Activated CD4-positive, alpha-beta T cell treated with anti-CD3 and anti-CD28 coated beads for 36 hours (primary cell): Measurements from ENCODE around the gene MIP. TPM values are rescaled to one million over a fixed set of nuclear protein-coding genes. Genes with fewer than 3 reads are reported as not detected.
"Not testable (repeated sequence)": the region's sequence is repeated elsewhere in the genome, so short reads cannot be mapped to it uniquely, and the experiment has no call there.

Source experiments
- ATAC-seq: fragments of 200-7000 bp; cut with Tn5 transposase; one replicate; pipeline ENCODE4 v1.10.0; 2021; ENCODE audit warnings: mild to moderate bottlenecking, moderate library complexity
- CTCF ChIA-PET: fragments of 350-600 bp; sonication (Branson Sonifier 250); formaldehyde crosslinking; loops from one replicate; lab custom pipeline; 2021; ENCODE audit warnings: antibody characterized with exemption; lab: Charles Lee
- POLR2A ChIA-PET: fragments of 350-600 bp; sonication (Branson Sonifier 250); formaldehyde crosslinking; loops from one replicate; lab custom pipeline; 2021; ENCODE audit warnings: antibody characterized with exemption, inconsistent platforms; lab: Charles Lee
- DNase-seq: peaks from one replicate; pipeline ENCODE4 v3.0.0-alpha.2; 2020
- H3K27ac Mint-ChIP-seq: one replicate; pipeline ENCODE4 v1.8.0; 2021; ENCODE audit warnings: mixed read lengths
- H3K27me3 Mint-ChIP-seq: one replicate; pipeline ENCODE4 v1.8.0; 2021; ENCODE audit warnings: mixed read lengths
- H3K36me3 Mint-ChIP-seq: one replicate; pipeline ENCODE4 v1.8.0; 2021; ENCODE audit warnings: low read depth, mixed read lengths
- H3K4me1 Mint-ChIP-seq: one replicate; pipeline ENCODE4 v1.8.0; 2021; ENCODE audit warnings: mixed read lengths
- H3K4me3 Mint-ChIP-seq: one replicate; pipeline ENCODE4 v1.8.0; 2021; ENCODE audit warnings: mild to moderate bottlenecking, moderate library complexity, mixed read lengths
- H3K9me3 Mint-ChIP-seq: one replicate; pipeline ENCODE4 v1.8.0; 2021; ENCODE audit warnings: low read depth, mixed read lengths
- intact Hi-C, 2 experiments: fragments of 100-400 bp; cut with DNase I in 1 of 2; cut with micrococcal nuclease in 1 of 2; formaldehyde crosslinking; loops; one replicate each; pipeline versions ENCODE4 v1.14.2 to v1.15.1; 2022 to 2024; cut with DNase I, micrococcal nuclease
- total RNA-seq, 2 experiments: library from RNA; stranded (reverse); gene quantifications; one replicate each; pipeline ENCODE4 v1.2.3, GENCODE V29; 2021

Gene MIP
- total RNA-seq, 2 experiments from 2014 or later: not detected

DNA sequence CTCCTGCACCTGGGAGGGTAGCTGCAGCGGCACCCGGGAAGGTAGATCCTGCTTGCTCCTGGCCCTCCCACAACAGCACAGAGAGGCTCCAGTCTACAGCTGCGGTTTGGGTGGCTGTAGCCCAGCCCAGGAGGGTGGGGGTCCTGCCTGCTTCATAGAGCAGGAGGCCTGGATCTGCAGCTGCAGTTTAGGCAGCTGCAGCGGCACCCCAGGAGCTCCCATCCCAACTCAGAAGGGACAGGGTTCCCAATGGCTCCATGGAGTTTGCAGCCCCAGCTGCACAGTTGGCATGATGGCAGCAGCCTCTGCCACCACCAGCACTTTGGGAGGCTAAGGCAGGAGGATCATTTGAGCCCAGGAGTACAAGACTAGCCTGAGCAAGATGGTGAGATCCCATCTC lies 43.7 kb downstream of the MIP start:
- H3K4me3 Mint-ChIP-seq: no peak overlapping the region
- no peaks in the 10 kb centered on the region for H3K9me3 Mint-ChIP-seq
- intact Hi-C loops: no loop called here
- no peaks in the 10 kb centered on the region for H3K27me3 Mint-ChIP-seq
- H3K36me3 Mint-ChIP-seq: peaks cover 2% of the 10 kb centered on the region
- no peak for DNase-seq
- ChIA-PET CTCF (interaction anchor here (0.5 to 0.8 kb wide), 2 partner anchors 12 to 803 kb away, joined by 3 read pairs; no protein-coding TSS in a partner anchor), POLR2A (interaction anchor here (0.6 kb wide), 2 partner anchors 64 to 81 kb away, joined by 4 to 5 read pairs; no protein-coding TSS in a partner anchor)
- H3K4me1 Mint-ChIP-seq: no peaks in the 10 kb centered on the region
- no peak overlapping the region for H3K27ac Mint-ChIP-seq
- ATAC-seq: no peak

DNA sequence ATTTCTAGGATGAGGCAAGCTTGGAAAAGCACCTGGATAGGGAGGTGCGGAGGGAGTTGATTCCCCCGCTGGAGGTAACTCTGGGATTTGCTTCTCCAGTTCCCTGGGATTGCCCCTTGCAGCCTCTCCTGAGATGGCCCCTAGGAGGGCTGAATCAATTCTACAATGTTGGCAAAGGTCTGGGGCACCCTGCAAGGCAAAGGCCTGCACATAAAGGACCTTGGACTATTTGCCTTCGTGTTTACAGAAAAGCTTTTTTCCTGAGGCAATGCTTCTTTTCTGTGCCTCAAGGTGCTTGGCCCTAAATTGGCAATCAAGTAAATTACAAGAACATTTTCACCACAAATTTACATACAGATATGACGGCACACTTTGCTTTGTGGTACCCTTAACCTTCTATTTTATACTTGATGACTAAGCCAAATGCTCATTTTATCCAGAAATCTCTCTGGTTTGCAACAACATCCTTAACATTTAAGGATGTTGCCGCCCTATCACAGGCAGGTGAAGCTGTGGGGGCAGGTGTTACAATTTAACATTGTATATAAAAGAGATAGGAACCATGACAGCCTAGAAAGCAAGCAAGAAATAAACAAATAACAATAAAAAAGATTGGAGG lies 45.5 kb downstream of the MIP start:
- Mint-ChIP-seq H3K4me1 (no peaks in the 10 kb centered on the region), H3K27me3 (no peaks in the 10 kb centered on the region), H3K36me3 (no peaks in the 10 kb centered on the region), H3K9me3 (no peaks in the 10 kb centered on the region), H3K27ac (no peak overlapping the region), H3K4me3 (no peak overlapping the region)
- ChIA-PET POLR2A (interaction anchor here (0.6 kb wide), 1 partner anchor 908 kb away, joined by 3 read pairs; no protein-coding TSS in a partner anchor), CTCF (interaction anchor here (0.8 kb wide), 1 partner anchor 157 kb away, joined by 3 read pairs; no protein-coding TSS in a partner anchor)
- ATAC-seq (no peak), DNase-seq (no peak)
- intact Hi-C loops: no loop called here

DNA sequence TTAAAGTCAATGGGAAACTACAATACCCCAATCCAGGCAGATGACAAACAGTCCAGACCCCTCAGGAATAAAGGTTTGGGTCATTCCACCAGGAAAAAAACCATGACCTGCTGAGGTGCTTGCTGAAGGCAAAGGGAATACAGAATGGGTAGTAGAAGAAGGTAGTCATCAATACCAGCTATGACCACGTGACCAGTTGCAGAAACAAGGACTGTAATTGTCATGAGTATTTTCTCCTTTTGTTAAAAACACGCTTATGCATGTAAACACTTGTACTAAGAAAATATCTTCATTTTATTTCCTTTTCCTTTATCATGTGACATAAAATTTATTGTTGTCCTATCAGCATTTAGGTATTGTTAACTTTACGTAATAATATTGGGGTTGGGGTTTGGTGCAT lies 50.2 kb downstream of the MIP start:
- H3K36me3 Mint-ChIP-seq, ATAC-seq, H3K4me1 Mint-ChIP-seq, H3K27ac Mint-ChIP-seq, H3K27me3 Mint-ChIP-seq, H3K9me3 Mint-ChIP-seq, CTCF ChIA-PET, H3K4me3 Mint-ChIP-seq, POLR2A ChIA-PET, DNase-seq, intact Hi-C loops: not testable (repeated sequence)

DNA sequence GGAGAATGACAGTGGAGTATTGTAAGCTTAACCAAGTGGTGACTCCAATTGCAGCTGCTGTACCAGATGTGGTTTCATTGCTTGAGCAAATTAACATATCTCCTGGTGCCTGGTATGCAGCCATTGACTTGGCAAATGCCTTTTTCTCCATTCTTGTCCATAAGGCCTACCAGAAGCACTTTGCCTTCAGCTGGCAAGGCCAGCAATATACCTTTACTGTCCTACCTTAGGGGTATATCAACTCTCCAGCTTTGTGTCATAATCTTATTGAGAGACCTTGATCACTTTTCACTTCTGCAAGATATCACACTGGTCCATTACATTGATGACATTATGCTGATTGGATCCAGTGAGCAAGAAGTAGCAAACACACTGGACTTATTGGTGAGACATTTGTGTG lies 52.8 kb downstream of the MIP start:
- intact Hi-C loops, H3K27ac Mint-ChIP-seq, H3K27me3 Mint-ChIP-seq, H3K36me3 Mint-ChIP-seq, H3K9me3 Mint-ChIP-seq, DNase-seq, H3K4me3 Mint-ChIP-seq, CTCF ChIA-PET, H3K4me1 Mint-ChIP-seq, ATAC-seq: not testable (repeated sequence)
- POLR2A ChIA-PET: interaction anchor here (0.6 kb wide), 1 partner anchor 62 kb away, joined by 3 read pairs; no protein-coding TSS in a partner anchor

DNA sequence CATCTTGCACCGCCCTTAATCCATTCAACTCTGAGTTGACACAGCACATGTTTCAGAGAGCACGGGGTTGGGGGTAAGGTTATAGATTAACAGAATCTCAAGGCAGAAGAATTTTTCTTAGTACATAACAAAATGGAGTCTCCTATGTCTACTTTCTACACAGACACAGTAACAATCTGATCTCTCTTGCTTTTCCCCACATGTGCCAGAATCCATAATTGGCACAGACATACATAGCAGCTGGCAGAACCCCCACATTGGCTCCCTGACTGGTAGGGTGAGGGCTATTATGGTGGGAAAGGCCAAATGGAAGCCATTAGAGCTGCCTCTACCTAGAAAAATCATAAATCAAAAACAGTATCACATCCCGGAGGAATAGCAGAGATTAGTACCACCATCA lies 53.3 kb downstream of the MIP start:
- H3K27me3 Mint-ChIP-seq, H3K9me3 Mint-ChIP-seq, ATAC-seq, H3K36me3 Mint-ChIP-seq, H3K27ac Mint-ChIP-seq, H3K4me1 Mint-ChIP-seq, CTCF ChIA-PET, DNase-seq, H3K4me3 Mint-ChIP-seq, intact Hi-C loops: not testable (repeated sequence)
- POLR2A ChIA-PET: interaction anchor here (0.6 kb wide), 1 partner anchor 63 kb away, joined by 3 read pairs; no protein-coding TSS in a partner anchor

Other genes starting within 250 kb of the MIP start
- gene RNF41, start 232.7 kb downstream of the MIP start, total RNA-seq: 10 to 100 TPM; 25.2 to 28.8 TPM
- gene NABP2, start 230.3 kb downstream of the MIP start, total RNA-seq: 10 to 100 TPM; 69.1 to 76.0 TPM
- 1 to 10 TPM in 1 of 2 experiments, under 1 TPM in 1; 0.53 to 1.3 TPM for gene SLC39A5, start 224.6 kb downstream of the MIP start, total RNA-seq
- gene ANKRD52, start 196.3 kb downstream of the MIP start, total RNA-seq: 10 to 100 TPM; 29.2 to 31.0 TPM
- gene COQ10A, start 187.7 kb downstream of the MIP start, total RNA-seq: 1 to 10 TPM; 5.2 to 7.5 TPM
- gene CS, start 154.3 kb downstream of the MIP start, total RNA-seq: 100 to 1,000 TPM; 197 to 293 TPM
- gene CNPY2, start 138.7 kb downstream of the MIP start, total RNA-seq: 10 to 100 TPM; 77.4 to 82.6 TPM
- 10 to 100 TPM; 54.6 to 62.5 TPM for gene PAN2, start 120.7 kb downstream of the MIP start, total RNA-seq
- gene IL23A, start 115.8 kb downstream of the MIP start, total RNA-seq: 10 to 100 TPM; 18.5 to 21.6 TPM
- gene STAT2, start 94.5 kb downstream of the MIP start, total RNA-seq: 100 to 1,000 TPM; 116 to 124 TPM
- gene APOF, start 91.8 kb downstream of the MIP start, total RNA-seq: not detected
- 10 to 100 TPM; 46.3 to 47.3 TPM for gene TIMELESS, start 5.2 kb downstream of the MIP start, total RNA-seq
- gene SPRYD4, start 13.9 kb upstream of the MIP start, total RNA-seq: 1 to 10 TPM; 3.1 TPM
- gene GLS2, start 33.5 kb upstream of the MIP start, total RNA-seq: 1 to 10 TPM; 8.7 TPM
- 1 to 10 TPM; 5.0 to 7.0 TPM for gene RBMS2, start 67.2 kb upstream of the MIP start, total RNA-seq
- 100 to 1,000 TPM in 1 of 2 experiments, 10 to 100 TPM in 1; 79.4 to 129 TPM for gene BAZ2A, start 175.7 kb upstream of the MIP start, total RNA-seq
- gene ATP5F1B, start 191.3 kb upstream of the MIP start, total RNA-seq: 100 to 1,000 TPM; 756 to 818 TPM
- gene PTGES3, start 233.6 kb upstream of the MIP start, total RNA-seq: 100 to 1,000 TPM; 284 to 386 TPM